ENCODE results near the gene CERS6. TPM values are rescaled to one million over a fixed set of nuclear protein-coding genes. Genes with fewer than 3 reads are reported as not detected.

CERS6 gene
- total and polyA plus RNA-seq, 4 donors: 4.2 to 20.4 (median 10.1) TPM

GRCh38 chr2:168667156-168667555 lies 211.1 kb downstream of the CERS6 start (continued):
- no peak for TF ChIP-seq HNF4G (IDR thresholded peaks at IDR 0.05)

DNA sequence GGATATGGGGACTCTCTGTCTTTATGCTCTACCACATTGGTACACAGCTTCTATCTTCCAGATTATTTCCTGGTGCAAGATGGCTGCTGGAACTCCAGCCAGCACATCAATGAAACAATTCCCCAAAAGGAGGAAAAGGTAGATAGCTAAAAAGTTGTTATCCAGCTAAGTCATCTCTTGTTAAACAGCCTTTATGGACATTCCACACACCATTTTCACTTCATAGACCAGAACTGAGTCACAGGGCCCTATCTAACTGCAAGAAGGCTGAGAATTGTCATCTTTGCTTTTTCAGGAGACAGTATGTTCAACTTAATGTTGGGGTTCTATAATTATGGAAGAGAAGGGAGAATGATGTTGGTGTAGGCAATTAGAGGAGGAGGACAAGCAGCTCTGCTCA lies 213.1 kb downstream of the CERS6 start:
- H3K36me3 ChIP-seq (ENCODE audit: control insufficient read depth in 4 of 4, insufficient read depth in 3 of 4, low read depth in 1 of 4, low read length in 3 of 4): no peaks in the 10 kb centered on the region
- DNase-seq (ENCODE audit: low spot score): no peak
- TF ChIP-seq ATF3 (IDR thresholded peaks at IDR 0.05) (no peak), NR2F2 (IDR thresholded peaks at IDR 0.05) (no peak), JUND (IDR thresholded peaks at IDR 0.05) (no peak), EGR1 (IDR thresholded peaks at IDR 0.05; ENCODE audit: low read depth in 2 of 2) (no peak), FOXA2 (IDR thresholded peaks at IDR 0.05) (no peak), SP1 (IDR thresholded peaks at IDR 0.05) (no peak), TAF1 (conservative IDR thresholded peaks at IDR 0.05) (no peak), GABPA (IDR thresholded peaks at IDR 0.05 in 1 of 2, conservative IDR thresholded peaks at IDR 0.05 in 1 of 2) (no peak)
- TF ChIP-seq, protein P1, sequence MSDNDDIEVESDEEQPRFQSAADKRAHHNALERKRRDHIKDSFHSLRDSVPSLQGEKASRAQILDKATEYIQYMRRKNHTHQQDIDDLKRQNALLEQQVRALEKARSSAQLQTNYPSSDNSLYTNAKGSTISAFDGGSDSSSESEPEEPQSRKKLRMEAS (IDR thresholded peaks at IDR 0.05): no peak
- no peaks in the 10 kb centered on the region for H3K9me3 ChIP-seq (ENCODE audit: control insufficient read depth in 4 of 4, low read length in 3 of 4)
- peaks cover 0 to 7% (median 0%) of the 10 kb centered on the region in 4 donors for H3K4me1 ChIP-seq (ENCODE audit: control insufficient read depth in 4 of 4, insufficient read depth in 4 of 4, low read length in 3 of 4)
- no peaks in the 10 kb centered on the region for H3K27me3 ChIP-seq (ENCODE audit: control insufficient read depth in 4 of 4, insufficient read depth in 4 of 4, low read length in 3 of 4)
- H3K9ac ChIP-seq (ENCODE audit: low read depth in 1 of 2, low read length in 2 of 2): no peak overlapping the region
- no peak overlapping the region for H3K4me3 ChIP-seq (ENCODE audit: low read depth in 1 of 3, low read length in 3 of 3)
- no peak overlapping the region for H3K27ac ChIP-seq (ENCODE audit: low read depth in 1 of 2, low read length in 2 of 2)

DNA sequence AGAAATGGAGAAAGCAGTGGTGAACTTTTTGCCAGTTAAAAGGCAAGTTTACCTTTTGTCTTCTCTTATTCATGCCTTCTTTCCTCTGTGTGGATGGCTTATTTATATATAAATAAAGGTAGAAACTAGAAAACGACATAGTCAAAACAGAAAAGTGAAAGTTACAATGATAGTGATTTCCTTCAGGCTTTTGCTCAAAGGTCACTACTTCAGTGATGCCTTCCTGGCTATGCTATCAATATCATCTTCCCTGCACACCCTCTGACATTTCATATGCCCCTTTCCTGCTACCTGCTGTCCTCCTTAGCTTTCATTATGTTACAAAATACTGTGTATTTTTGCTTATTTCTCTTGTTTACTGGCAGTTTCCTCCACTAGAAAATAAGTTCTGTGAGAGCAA lies 214.4 kb downstream of the CERS6 start:
- Histone ChIP-seq H3K27me3 (ENCODE audit: control insufficient read depth in 4 of 4, insufficient read depth in 4 of 4, low read length in 3 of 4) (no peaks in the 10 kb centered on the region), H3K27ac (ENCODE audit: low read depth in 1 of 2, low read length in 2 of 2) (no peak overlapping the region), H3K9me3 (ENCODE audit: control insufficient read depth in 4 of 4, low read length in 3 of 4) (no peaks in the 10 kb centered on the region), H3K4me1 (ENCODE audit: control insufficient read depth in 4 of 4, insufficient read depth in 4 of 4, low read length in 3 of 4) (peaks cover 0 to 7% (median 0%) of the 10 kb centered on the region in 4 donors), H3K4me3 (ENCODE audit: low read depth in 1 of 3, low read length in 3 of 3) (no peak overlapping the region), H3K36me3 (ENCODE audit: control insufficient read depth in 4 of 4, insufficient read depth in 3 of 4, low read depth in 1 of 4, low read length in 3 of 4) (no peaks in the 10 kb centered on the region), H3K9ac (ENCODE audit: low read depth in 1 of 2, low read length in 2 of 2) (no peak overlapping the region)
- DNase-seq (ENCODE audit: low spot score): no peak
- no peak for TF ChIP-seq RXRA (IDR thresholded peaks at IDR 0.05)
- TF ChIP-seq, protein P1 (IDR thresholded peaks at IDR 0.05): no peak
- no peak for TF ChIP-seq HNF4G (IDR thresholded peaks at IDR 0.05)
- no peak for TF ChIP-seq SP1 (IDR thresholded peaks at IDR 0.05)
- no peak for TF ChIP-seq FOXA1 (IDR thresholded peaks at IDR 0.05)
- 17% methylated on average over 1 of the region's 1 CpG for WGBS

- no peaks in the 10 kb centered on the region for H3K27me3 ChIP-seq (ENCODE audit: control insufficient read depth in 4 of 4, insufficient read depth in 4 of 4, low read length in 3 of 4)
- no peak overlapping the region for H3K27ac ChIP-seq (ENCODE audit: low read depth in 1 of 2, low read length in 2 of 2)
- WGBS: 88% methylated on average over 2 of the region's 2 CpGs
- no peaks in the 10 kb centered on the region for H3K36me3 ChIP-seq (ENCODE audit: control insufficient read depth in 4 of 4, insufficient read depth in 3 of 4, low read depth in 1 of 4, low read length in 3 of 4)
- no peak for DNase-seq (ENCODE audit: low spot score)
- no peak overlapping the region for H3K9ac ChIP-seq (ENCODE audit: low read depth in 1 of 2, low read length in 2 of 2)
- H3K4me3 ChIP-seq (ENCODE audit: low read depth in 1 of 3, low read length in 3 of 3): no peak overlapping the region
- peaks cover 0 to 7% (median 0%) of the 10 kb centered on the region in 4 donors for H3K4me1 ChIP-seq (ENCODE audit: control insufficient read depth in 4 of 4, insufficient read depth in 4 of 4, low read length in 3 of 4)
- no peaks in the 10 kb centered on the region for H3K9me3 ChIP-seq (ENCODE audit: control insufficient read depth in 4 of 4, low read length in 3 of 4)
- TF ChIP-seq, protein P1 (IDR thresholded peaks at IDR 0.05): no peak
- TF ChIP-seq CTCF (IDR thresholded peaks at IDR 0.05; ENCODE audit: low read depth, low read length, missing input control) (no peak), RXRA (IDR thresholded peaks at IDR 0.05) (no peak), RAD21 (IDR thresholded peaks at IDR 0.05) (no peak), FOXA1 (IDR thresholded peaks at IDR 0.05) (no peak), SP1 (IDR thresholded peaks at IDR 0.05) (no peak), YY1 (IDR thresholded peaks at IDR 0.05) (no peak), FOXA2 (IDR thresholded peaks at IDR 0.05) (no peak), ATF3 (IDR thresholded peaks at IDR 0.05) (no peak), HNF4G (IDR thresholded peaks at IDR 0.05) (no peak), JUND (IDR thresholded peaks at IDR 0.05) (no peak), HNF4A (conservative IDR thresholded peaks at IDR 0.05) (no peak), GABPA (IDR thresholded peaks at IDR 0.05 in 1 of 2, conservative IDR thresholded peaks at IDR 0.05 in 1 of 2) (no peak), NR2F2 (IDR thresholded peaks at IDR 0.05) (no peak), EGR1 (IDR thresholded peaks at IDR 0.05; ENCODE audit: low read depth in 2 of 2) (no peak)
- TF ChIP-seq, protein P2, sequence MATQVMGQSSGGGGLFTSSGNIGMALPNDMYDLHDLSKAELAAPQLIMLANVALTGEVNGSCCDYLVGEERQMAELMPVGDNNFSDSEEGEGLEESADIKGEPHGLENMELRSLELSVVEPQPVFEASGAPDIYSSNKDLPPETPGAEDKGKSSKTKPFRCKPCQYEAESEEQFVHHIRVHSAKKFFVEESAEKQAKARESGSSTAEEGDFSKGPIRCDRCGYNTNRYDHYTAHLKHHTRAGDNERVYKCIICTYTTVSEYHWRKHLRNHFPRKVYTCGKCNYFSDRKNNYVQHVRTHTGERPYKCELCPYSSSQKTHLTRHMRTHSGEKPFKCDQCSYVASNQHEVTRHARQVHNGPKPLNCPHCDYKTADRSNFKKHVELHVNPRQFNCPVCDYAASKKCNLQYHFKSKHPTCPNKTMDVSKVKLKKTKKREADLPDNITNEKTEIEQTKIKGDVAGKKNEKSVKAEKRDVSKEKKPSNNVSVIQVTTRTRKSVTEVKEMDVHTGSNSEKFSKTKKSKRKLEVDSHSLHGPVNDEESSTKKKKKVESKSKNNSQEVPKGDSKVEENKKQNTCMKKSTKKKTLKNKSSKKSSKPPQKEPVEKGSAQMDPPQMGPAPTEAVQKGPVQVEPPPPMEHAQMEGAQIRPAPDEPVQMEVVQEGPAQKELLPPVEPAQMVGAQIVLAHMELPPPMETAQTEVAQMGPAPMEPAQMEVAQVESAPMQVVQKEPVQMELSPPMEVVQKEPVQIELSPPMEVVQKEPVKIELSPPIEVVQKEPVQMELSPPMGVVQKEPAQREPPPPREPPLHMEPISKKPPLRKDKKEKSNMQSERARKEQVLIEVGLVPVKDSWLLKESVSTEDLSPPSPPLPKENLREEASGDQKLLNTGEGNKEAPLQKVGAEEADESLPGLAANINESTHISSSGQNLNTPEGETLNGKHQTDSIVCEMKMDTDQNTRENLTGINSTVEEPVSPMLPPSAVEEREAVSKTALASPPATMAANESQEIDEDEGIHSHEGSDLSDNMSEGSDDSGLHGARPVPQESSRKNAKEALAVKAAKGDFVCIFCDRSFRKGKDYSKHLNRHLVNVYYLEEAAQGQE (IDR thresholded peaks at IDR 0.05): no peak
Observed at GRCh38 chr2:168671932-168672331, 215.9 kb downstream of the CERS6 start.

Measured in liver (tissue), 9 donors.